T-helper 1 cell treated with Interleukin-12 subunit alpha and Interleukin-12 subunit beta and Interleukin-4 antibody, amounts not matched to agents 30 μg/mL and 1 μg/mL, for 36 hours (primary cell): ENCODE data around the gene FCHSD1.

Experiments used
- H3K27ac Mint-ChIP-seq: one replicate; pipeline ENCODE4 v1.8.0; 2021; ENCODE audit warnings: mild to moderate bottlenecking, mixed read lengths
- H3K27me3 Mint-ChIP-seq: one replicate; pipeline ENCODE4 v1.8.0; 2021; ENCODE audit warnings: low read depth, mixed read lengths
- H3K36me3 Mint-ChIP-seq: one replicate; pipeline ENCODE4 v1.8.0; 2021; ENCODE audit warnings: low read depth, mixed read lengths
- H3K4me1 Mint-ChIP-seq: one replicate; pipeline ENCODE4 v1.8.0; 2021; ENCODE audit warnings: low read depth, mixed read lengths
- H3K4me3 Mint-ChIP-seq: one replicate; pipeline ENCODE4 v1.8.0; 2021; ENCODE audit warnings: mild to moderate bottlenecking, moderate library complexity, mixed read lengths
- H3K9me3 Mint-ChIP-seq: one replicate; pipeline ENCODE4 v1.8.0; 2021; ENCODE audit warnings: mixed read lengths

FCHSD1 gene

DNA sequence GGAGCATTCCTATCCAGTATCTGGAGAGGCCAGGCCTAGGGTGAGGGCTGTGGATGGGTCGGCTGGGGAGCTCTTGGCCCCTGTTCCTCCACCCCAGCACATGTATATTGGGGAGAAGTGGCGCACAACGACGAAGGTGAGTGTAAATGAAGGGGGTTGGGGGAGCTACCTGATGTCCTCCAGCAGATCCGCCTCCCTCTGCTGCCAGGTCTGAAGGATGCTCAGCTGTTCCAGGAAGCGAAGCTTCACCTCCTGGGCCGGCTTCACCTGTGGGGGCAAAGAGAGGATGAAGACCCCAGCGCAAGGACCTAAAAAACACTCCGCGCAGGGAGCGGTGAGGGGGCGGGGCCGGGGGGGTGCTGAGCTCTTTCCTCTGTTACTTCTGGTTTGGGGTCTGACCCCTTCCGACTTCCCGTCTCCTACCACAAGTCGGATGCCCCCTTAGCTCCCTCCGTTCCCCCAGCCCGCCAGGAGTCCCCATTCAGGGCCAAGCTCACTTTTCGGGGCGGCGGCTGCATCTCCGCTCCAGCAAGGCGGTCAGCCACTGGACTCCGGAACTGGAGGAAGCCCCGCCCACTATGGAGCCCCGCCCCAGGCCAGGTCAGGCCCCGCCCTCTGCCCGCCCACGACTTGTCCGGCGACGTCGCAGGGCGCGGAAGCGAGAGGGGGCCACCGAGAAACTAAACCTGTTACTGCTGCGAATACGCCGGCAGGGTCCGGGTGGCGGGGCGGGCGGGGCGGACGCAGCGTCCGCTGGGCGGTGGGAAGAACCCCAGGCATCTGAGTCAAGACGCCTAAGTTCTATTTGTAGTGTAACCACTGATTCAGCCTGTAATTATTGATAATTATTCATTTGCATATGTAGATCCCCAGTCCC, at the start of gene FCHSD1:
TSS of gene FCHSD1 (minus strand) at position 568 of the 877 bp plus-strand sequence. CDS start at position 518, 50 bp downstream.
- H3K36me3 Mint-ChIP-seq, result peaks cover 5% of the 10 kb centered on the region
- H3K4me3 Mint-ChIP-seq, result peak within 1 kb of the TSS; percentile 97
- H3K27ac Mint-ChIP-seq, result peak within 1 kb of the TSS; percentile 93
- H3K4me1 Mint-ChIP-seq, result peaks cover 22% of the 10 kb centered on the region
- H3K27me3 Mint-ChIP-seq, result peaks cover 5% of the 10 kb centered on the region
- no peaks in the 10 kb centered on the region for H3K9me3 Mint-ChIP-seq

GRCh38 chr5:141697586-141697985, 46.4 kb upstream of the FCHSD1 start:
- no peak overlapping the region for H3K27ac Mint-ChIP-seq
- no peaks in the 10 kb centered on the region for H3K9me3 Mint-ChIP-seq
- H3K36me3 Mint-ChIP-seq, result no peaks in the 10 kb centered on the region
- H3K27me3 Mint-ChIP-seq, result peaks cover 38% of the 10 kb centered on the region
- peaks cover 18% of the 10 kb centered on the region for H3K4me1 Mint-ChIP-seq
- H3K4me3 Mint-ChIP-seq, result no peak overlapping the region

DNA sequence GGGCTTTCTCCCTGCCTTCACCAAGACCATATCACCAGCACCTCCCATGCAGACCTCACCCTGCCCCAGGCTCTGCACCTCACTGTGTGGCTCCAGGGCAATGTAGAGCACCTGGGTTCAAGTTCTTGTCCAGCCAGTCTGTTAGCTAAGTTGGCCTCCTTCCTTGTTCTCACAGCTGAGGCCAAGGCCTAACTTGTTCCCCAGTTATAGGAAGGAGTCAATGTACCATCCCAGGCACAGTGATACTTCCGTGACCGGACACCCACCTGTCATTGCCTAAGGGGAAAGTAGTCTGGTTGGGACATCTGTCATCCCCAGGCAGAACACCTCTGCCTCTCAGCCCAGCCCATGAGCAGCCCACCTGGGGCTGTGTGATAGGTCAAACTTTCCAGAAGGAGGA, 45.2 kb upstream of the FCHSD1 start:
- peaks cover 22% of the 10 kb centered on the region for H3K4me1 Mint-ChIP-seq
- peaks cover 34% of the 10 kb centered on the region for H3K27me3 Mint-ChIP-seq
- H3K9me3 Mint-ChIP-seq, result no peaks in the 10 kb centered on the region
- no peaks in the 10 kb centered on the region for H3K36me3 Mint-ChIP-seq
- H3K27ac Mint-ChIP-seq, result no peak overlapping the region
- no peak overlapping the region for H3K4me3 Mint-ChIP-seq

DNA sequence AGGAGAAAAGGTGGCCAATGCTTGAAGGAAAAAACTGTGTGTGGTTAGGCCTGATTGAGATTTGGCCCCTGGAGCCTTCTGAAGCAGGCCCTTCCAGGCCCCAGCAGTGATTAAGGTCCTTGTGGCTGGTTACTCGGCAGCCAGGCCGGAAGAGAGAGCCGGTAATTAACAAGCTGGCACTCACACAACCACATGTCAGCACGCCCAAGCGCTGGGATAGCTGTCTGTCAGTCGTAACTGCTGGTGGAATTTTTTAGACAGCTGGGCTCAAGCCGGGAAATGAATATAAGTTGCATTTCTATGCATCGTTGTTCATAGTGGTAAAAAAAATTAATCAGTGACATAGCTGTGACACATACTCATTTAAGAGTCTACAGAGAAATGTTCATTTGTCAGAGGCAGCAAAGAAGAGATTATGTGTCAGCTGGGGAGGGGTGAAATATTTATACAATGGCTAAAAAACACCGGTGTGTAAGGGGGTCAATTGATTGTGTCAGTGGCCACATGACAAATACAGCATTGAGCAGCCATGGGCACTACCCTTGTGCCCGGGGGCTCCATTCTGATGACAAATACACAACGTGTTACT, 44.5 kb upstream of the FCHSD1 start:
- H3K27me3 Mint-ChIP-seq, result peaks cover 34% of the 10 kb centered on the region
- no peak overlapping the region for H3K27ac Mint-ChIP-seq
- no peaks in the 10 kb centered on the region for H3K9me3 Mint-ChIP-seq

GRCh38 chr5:141694479-141694878, 43.3 kb upstream of the FCHSD1 start:
- peaks cover 34% of the 10 kb centered on the region for H3K27me3 Mint-ChIP-seq
- H3K4me3 Mint-ChIP-seq, result no peak overlapping the region
- no peak overlapping the region for H3K27ac Mint-ChIP-seq
- no peaks in the 10 kb centered on the region for H3K9me3 Mint-ChIP-seq
- H3K36me3 Mint-ChIP-seq, result no peaks in the 10 kb centered on the region
- peaks cover 18% of the 10 kb centered on the region for H3K4me1 Mint-ChIP-seq

More for the DNA sequence above, 44.5 kb upstream of the FCHSD1 start:
- Mint-ChIP-seq H3K36me3 (no peaks in the 10 kb centered on the region), H3K4me3 (no peak overlapping the region), H3K4me1 (peaks cover 20% of the 10 kb centered on the region)

DNA sequence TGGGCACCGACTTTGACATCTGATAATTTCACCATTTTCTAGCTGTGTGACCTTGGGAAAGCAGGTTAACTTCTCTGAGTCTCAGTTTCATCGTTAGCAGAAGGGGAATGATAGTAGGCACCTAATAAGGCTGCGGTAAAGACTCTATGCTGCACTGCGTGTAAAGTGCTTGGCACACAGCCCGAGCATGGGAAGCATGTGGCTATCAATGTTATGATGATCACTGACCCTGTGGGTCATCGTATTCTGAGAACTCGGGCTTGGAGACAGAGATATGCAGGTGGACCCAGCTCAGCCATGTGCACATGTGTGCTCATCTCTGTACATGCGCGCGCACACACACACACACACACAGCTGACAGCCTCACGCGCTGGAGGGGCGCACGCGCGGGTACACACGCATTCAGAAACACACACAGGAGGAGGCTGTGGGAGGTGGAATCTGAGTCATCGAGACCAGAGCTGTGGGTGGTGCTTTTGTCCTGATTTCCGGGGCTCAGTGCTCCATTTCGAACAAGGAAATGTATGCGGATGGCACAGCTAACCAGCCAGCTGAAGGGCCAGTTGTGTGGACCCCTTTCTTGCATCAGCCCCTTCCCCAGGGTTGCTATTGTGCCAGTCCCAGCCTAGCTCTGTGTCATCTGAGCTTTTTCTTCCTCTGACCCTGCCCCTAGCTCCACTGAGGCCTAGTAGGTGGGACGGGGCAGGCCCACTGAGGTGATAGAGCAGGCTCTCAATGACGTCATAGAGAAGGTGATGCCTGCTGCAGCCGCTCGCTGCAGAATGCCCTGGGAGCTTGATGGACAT, 41.9 kb upstream of the FCHSD1 start:
- Mint-ChIP-seq H3K36me3 (no peaks in the 10 kb centered on the region), H3K27me3 (peaks cover 27% of the 10 kb centered on the region), H3K4me3 (peak overlapping the region; percentile 86), H3K9me3 (no peaks in the 10 kb centered on the region), H3K27ac (peak overlapping the region; percentile 76), H3K4me1 (peaks cover 20% of the 10 kb centered on the region)

GRCh38 chr5:141692533-141692888, 41.3 kb upstream of the FCHSD1 start:
- peak overlapping the region; percentile 77 for H3K27ac Mint-ChIP-seq
- peaks cover 20% of the 10 kb centered on the region for H3K4me1 Mint-ChIP-seq
- peak overlapping the region; percentile 86 for H3K4me3 Mint-ChIP-seq
- H3K27me3 Mint-ChIP-seq, result peaks cover 27% of the 10 kb centered on the region
- H3K36me3 Mint-ChIP-seq, result no peaks in the 10 kb centered on the region
- H3K9me3 Mint-ChIP-seq, result no peaks in the 10 kb centered on the region

GRCh38 chr5:141691867-141692532, 40.8 kb upstream of the FCHSD1 start:
- H3K27me3 Mint-ChIP-seq, result peaks cover 27% of the 10 kb centered on the region

DNA sequence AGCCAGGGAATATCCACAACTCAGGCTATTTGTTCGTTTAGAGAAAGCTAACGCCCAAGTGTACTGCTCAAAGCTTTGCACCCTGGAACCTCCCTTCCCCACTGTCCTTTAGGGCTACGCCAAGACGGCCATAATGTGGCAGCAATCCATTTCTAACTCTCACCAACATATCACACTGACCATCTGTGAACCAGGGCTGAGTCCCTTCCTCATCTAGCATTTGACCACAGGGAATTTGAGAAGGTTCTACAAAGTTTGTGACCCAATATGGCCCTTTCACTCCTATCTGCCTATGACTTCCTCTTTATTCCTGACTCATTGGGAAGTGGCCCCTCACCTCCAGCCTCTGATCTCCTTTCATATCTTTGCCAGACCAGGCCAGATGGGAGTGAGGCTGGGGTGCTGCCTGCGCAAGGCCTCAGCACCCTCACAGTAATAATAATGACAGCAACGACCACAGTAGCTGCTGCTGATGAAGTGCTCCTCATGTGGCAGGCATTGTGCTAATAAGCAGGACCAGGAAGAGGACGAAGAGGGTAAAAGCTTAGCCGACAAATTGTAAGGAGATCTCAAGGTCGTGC, 40.2 kb upstream of the FCHSD1 start:
- Mint-ChIP-seq H3K27me3 (peaks cover 27% of the 10 kb centered on the region), H3K27ac (no peak overlapping the region), H3K9me3 (no peaks in the 10 kb centered on the region), H3K36me3 (no peaks in the 10 kb centered on the region), H3K4me3 (no peak overlapping the region), H3K4me1 (peaks cover 20% of the 10 kb centered on the region)

More at GRCh38 chr5:141691867-141692532, 40.8 kb upstream of the FCHSD1 start:
- peak overlapping the region; percentile 86 for H3K4me3 Mint-ChIP-seq
- H3K36me3 Mint-ChIP-seq, result no peaks in the 10 kb centered on the region
- peak overlapping the region; percentile 77 for H3K27ac Mint-ChIP-seq
- H3K4me1 Mint-ChIP-seq, result peaks cover 20% of the 10 kb centered on the region
- H3K9me3 Mint-ChIP-seq, result no peaks in the 10 kb centered on the region

DNA sequence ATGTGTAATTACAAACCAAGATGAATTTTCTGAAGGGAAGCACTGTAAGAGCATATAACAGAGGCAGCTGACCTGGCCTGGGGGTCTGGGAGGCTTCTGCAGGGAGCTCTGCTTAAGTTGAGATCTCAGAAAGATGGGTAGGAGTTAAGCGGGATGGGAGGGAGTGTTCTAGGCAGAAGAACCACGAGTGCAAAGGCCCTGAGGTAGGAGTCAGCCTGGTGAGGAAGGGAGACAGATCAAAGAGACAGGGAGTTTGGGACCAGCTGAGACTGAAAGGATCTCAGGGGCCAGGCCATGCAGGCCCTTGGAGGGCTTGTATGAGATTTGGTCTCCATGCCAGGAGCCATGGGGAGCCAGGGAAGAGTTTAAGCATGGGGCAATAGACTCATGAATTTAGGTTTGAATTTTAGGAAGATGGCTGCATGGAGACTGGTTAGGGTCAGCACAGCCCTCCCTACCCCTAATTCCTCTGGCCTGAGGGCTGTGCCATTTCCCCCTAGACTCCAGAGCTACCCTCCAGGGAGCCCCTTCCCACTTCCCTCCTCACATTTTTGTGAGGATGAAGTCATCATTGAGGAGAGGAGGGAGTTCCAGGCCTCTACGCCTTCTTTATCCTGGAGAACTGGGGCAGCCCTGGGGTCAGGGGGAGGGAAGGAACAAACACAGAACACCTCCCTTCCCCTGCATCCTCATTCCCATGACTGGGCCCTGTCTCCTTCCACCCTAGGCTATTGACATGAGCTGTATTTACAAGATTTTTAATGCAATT, 35.6 kb upstream of the FCHSD1 start:
- H3K36me3 Mint-ChIP-seq, result no peaks in the 10 kb centered on the region
- H3K4me3 Mint-ChIP-seq, result no peak overlapping the region
- no peaks in the 10 kb centered on the region for H3K9me3 Mint-ChIP-seq
- H3K4me1 Mint-ChIP-seq, result peaks cover 21% of the 10 kb centered on the region
- no peak overlapping the region for H3K27ac Mint-ChIP-seq
- peaks cover 23% of the 10 kb centered on the region for H3K27me3 Mint-ChIP-seq

DNA sequence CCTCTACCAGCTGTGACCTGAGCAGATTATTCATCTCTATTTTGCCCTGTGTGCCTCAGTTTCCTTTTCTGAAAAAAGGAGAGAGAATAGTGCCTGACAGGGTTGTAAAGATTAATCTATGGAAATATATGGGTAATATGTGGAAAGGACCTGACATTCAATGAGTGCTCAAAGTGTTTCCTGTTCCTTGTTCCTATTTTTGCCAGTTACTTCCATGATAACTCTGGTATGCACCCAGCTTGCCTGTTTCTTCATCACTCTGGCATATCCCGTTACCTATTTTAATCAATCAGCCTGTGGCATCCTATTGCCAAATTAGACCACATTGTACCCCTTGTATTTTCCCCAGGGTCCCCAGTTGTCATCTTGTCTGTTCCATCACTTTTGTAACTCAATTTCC, 34.4 kb upstream of the FCHSD1 start:
- Mint-ChIP-seq H3K4me3 (no peak overlapping the region), H3K4me1 (peaks cover 27% of the 10 kb centered on the region), H3K9me3 (no peaks in the 10 kb centered on the region), H3K36me3 (peaks cover 1% of the 10 kb centered on the region), H3K27me3 (peaks cover 14% of the 10 kb centered on the region), H3K27ac (no peak overlapping the region)

GRCh38 chr5:141683596-141684141, 32.5 kb upstream of the FCHSD1 start:
- H3K36me3 Mint-ChIP-seq, result peaks cover 4% of the 10 kb centered on the region
- H3K4me3 Mint-ChIP-seq, result no peak overlapping the region
- peaks cover 27% of the 10 kb centered on the region for H3K4me1 Mint-ChIP-seq
- H3K9me3 Mint-ChIP-seq, result no peaks in the 10 kb centered on the region
- H3K27ac Mint-ChIP-seq, result no peak overlapping the region
- no peaks in the 10 kb centered on the region for H3K27me3 Mint-ChIP-seq
